ENCODE measurements around the gene OSER1. TPM values are rescaled to one million over a fixed set of nuclear protein-coding genes. Genes with fewer than 3 reads are reported as not detected.

OSER1 gene
- polyA plus RNA-seq, 1 donor (not counting 4 experiments of a cell fraction or from before 2014, with no cell fraction given) = 41.5 TPM

DNA sequence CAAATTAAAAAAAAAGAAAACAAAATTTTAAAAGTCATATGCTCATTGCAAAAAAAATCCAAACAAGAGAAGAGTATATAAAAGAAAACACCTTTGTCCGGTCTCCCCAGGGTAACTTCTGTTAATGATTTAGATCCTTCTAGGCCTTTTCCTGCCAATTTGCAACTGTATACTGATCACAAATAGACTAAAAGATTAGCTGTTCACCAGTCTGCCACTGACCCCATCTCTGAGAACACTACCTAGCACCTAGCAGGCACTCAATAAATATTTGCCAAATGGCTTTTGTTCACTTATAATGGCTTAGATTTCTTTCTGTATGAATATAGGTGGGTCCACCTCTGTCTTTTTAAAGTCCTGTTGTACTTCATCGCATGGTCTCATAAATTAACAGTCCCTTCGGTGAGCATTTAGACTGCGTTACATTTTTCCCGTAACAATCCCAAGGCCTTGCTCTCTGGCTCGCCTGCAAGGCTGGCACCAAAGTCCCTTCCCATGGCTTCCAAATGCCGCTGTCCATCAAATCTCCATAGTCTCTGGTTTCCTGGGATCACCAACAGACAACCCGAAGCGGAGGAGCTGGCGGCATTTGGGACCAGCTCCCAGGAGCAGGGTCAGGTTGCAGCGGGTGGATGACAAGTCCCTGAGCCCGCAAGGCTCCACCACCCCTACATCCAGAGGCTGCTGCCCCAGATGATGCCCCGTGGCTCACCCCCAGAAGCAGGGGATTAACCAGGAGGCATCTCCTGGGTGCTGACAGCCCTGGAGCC, 35.4 kb downstream of the OSER1 start:
- no peaks in the 10 kb centered on the region for H3K79me2 ChIP-seq (ENCODE audit: control insufficient read depth, insufficient read depth, low read length)
- H3K4me2 ChIP-seq (ENCODE audit: control insufficient read depth, extremely low read depth, insufficient read depth, low read depth, low read length) = no peak overlapping the region
- H3K4me3 ChIP-seq (ENCODE audit: control insufficient read depth in 2 of 3, extremely low read depth in 1 of 3, insufficient read depth in 2 of 3, low read depth in 1 of 3, low read length in 3 of 3) = no peak overlapping the region
- H3K9me1 ChIP-seq (ENCODE audit: control insufficient read depth, extremely low read depth, insufficient read depth, low read length) = no peaks in the 10 kb centered on the region
- peaks cover 36% of the 10 kb centered on the region for H3K4me1 ChIP-seq (ENCODE audit: control insufficient read depth, extremely low read depth, insufficient read depth, low read length)
- dilution Hi-C loops (cut with MboI; ENCODE audit: extremely low pct_ligation_motif_present, low sequenced_read_pairs) = no loop called here
- FAIRE-seq (no peak), DNase-seq (ENCODE audit: low read depth, low spot score) (no peak)
- no peak overlapping the region for H2AFZ ChIP-seq (ENCODE audit: control insufficient read depth, low read length)
- H3K27me3 ChIP-seq (ENCODE audit: control insufficient read depth, extremely low read depth, insufficient read depth, low read length) = no peaks in the 10 kb centered on the region
- no peaks in the 10 kb centered on the region for H3K36me3 ChIP-seq (ENCODE audit: control insufficient read depth in 2 of 2, extremely low read depth in 1 of 2, insufficient read depth in 2 of 2, low read length in 2 of 2)
- TF ChIP-seq, protein P1, sequence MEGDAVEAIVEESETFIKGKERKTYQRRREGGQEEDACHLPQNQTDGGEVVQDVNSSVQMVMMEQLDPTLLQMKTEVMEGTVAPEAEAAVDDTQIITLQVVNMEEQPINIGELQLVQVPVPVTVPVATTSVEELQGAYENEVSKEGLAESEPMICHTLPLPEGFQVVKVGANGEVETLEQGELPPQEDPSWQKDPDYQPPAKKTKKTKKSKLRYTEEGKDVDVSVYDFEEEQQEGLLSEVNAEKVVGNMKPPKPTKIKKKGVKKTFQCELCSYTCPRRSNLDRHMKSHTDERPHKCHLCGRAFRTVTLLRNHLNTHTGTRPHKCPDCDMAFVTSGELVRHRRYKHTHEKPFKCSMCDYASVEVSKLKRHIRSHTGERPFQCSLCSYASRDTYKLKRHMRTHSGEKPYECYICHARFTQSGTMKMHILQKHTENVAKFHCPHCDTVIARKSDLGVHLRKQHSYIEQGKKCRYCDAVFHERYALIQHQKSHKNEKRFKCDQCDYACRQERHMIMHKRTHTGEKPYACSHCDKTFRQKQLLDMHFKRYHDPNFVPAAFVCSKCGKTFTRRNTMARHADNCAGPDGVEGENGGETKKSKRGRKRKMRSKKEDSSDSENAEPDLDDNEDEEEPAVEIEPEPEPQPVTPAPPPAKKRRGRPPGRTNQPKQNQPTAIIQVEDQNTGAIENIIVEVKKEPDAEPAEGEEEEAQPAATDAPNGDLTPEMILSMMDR (optimal IDR thresholded peaks at IDR 0.05 in 1 of 3, IDR thresholded peaks at IDR 0.05 in 1 of 3, conservative IDR thresholded peaks at IDR 0.05 in 1 of 3; ENCODE audit: extremely low read depth in 1 of 3, insufficient read depth in 2 of 3, low read length in 3 of 3) = no peak
- TF ChIP-seq EZH2 (IDR thresholded peaks at IDR 0.05; ENCODE audit: low read length) = no peak
- H3K9ac ChIP-seq (ENCODE audit: control insufficient read depth, extremely low read depth, insufficient read depth, low read length) = no peak overlapping the region
- no peaks in the 10 kb centered on the region for H4K20me1 ChIP-seq (ENCODE audit: control insufficient read depth, extremely low read depth, insufficient read depth, low read length)
- H3K27ac ChIP-seq (ENCODE audit: control insufficient read depth, insufficient read depth, low read length) = no peak overlapping the region
- no peaks in the 10 kb centered on the region for H3K9me3 ChIP-seq (ENCODE audit: control insufficient read depth, low read depth, low read length)

DNA sequence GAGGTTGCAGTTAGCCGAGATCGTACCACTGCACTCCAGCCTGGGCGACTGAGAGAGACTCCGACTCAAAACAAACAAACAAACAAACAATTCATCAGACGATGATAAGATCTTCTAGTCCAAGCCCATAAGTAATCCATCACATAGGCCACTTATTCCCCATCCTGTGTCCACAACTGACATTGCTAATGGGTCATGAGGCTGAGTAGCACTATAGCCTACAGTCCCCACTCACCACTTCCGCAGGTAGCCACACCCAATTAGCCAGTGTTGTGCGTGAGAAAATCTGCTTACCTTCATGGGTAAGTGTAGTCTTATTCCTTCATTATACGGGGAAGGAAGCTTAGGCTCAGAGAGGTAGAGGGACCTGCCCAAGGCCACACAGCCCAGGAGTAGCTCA, 36.7 kb downstream of the OSER1 start:
- TF ChIP-seq EZH2 (IDR thresholded peaks at IDR 0.05; ENCODE audit: low read length) = no peak
- TF ChIP-seq, protein P1 (optimal IDR thresholded peaks at IDR 0.05 in 1 of 3, IDR thresholded peaks at IDR 0.05 in 1 of 3, conservative IDR thresholded peaks at IDR 0.05 in 1 of 3; ENCODE audit: extremely low read depth in 1 of 3, insufficient read depth in 2 of 3, low read length in 3 of 3) = no peak
- H3K79me2 ChIP-seq (ENCODE audit: control insufficient read depth, insufficient read depth, low read length) = no peaks in the 10 kb centered on the region
- dilution Hi-C loops (cut with MboI; ENCODE audit: extremely low pct_ligation_motif_present, low sequenced_read_pairs) = no loop called here
- no peak overlapping the region for H2AFZ ChIP-seq (ENCODE audit: control insufficient read depth, low read length)
- no peaks in the 10 kb centered on the region for H4K20me1 ChIP-seq (ENCODE audit: control insufficient read depth, extremely low read depth, insufficient read depth, low read length)
- peaks cover 36% of the 10 kb centered on the region for H3K4me1 ChIP-seq (ENCODE audit: control insufficient read depth, extremely low read depth, insufficient read depth, low read length)
- FAIRE-seq = no peak
- no peak overlapping the region for H3K9ac ChIP-seq (ENCODE audit: control insufficient read depth, extremely low read depth, insufficient read depth, low read length)
- no peaks in the 10 kb centered on the region for H3K9me1 ChIP-seq (ENCODE audit: control insufficient read depth, extremely low read depth, insufficient read depth, low read length)
- H3K27ac ChIP-seq (ENCODE audit: control insufficient read depth, insufficient read depth, low read length) = no peak overlapping the region
- H3K27me3 ChIP-seq (ENCODE audit: control insufficient read depth, extremely low read depth, insufficient read depth, low read length) = no peaks in the 10 kb centered on the region
- no peak for DNase-seq (ENCODE audit: low read depth, low spot score)
- H3K4me3 ChIP-seq (ENCODE audit: control insufficient read depth in 2 of 3, extremely low read depth in 1 of 3, insufficient read depth in 2 of 3, low read depth in 1 of 3, low read length in 3 of 3) = no peak overlapping the region
- no peaks in the 10 kb centered on the region for H3K36me3 ChIP-seq (ENCODE audit: control insufficient read depth in 2 of 2, extremely low read depth in 1 of 2, insufficient read depth in 2 of 2, low read length in 2 of 2)
- H3K4me2 ChIP-seq (ENCODE audit: control insufficient read depth, extremely low read depth, insufficient read depth, low read depth, low read length) = no peak overlapping the region
- no peaks in the 10 kb centered on the region for H3K9me3 ChIP-seq (ENCODE audit: control insufficient read depth, low read depth, low read length)
